Epithelial cell of prostate (primary cell): ENCODE results near the gene FBRS.

Source experiments
- DNase-seq: peaks from one replicate; pipeline ENCODE4 v3.0.0-alpha.2; 2011; ENCODE audit warnings: low read depth, low spot score
- H3K27ac ChIP-seq: fragments of 450-650 bp; 2 replicates; pipeline ENCODE4 v1.5.1; 2017; ENCODE audit warnings: mild to moderate bottlenecking

FBRS gene

GRCh38 chr16:30641378-30641982 is 16.8 kb upstream of the FBRS start:
- H3K27ac ChIP-seq, result no peak overlapping the region
- no peak for DNase-seq

- H3K27ac ChIP-seq, result no peak overlapping the region
- no peak for DNase-seq
These were observed 13.8 kb upstream of the FBRS start for GRCh38 chr16:30644334-30644830.

- no peak overlapping the region for H3K27ac ChIP-seq
- no peak for DNase-seq
These were observed 12.5 kb upstream of the FBRS start for GRCh38 chr16:30645727-30646126.

GRCh38 chr16:30647274-30647571 is 11.0 kb upstream of the FBRS start:
- no peak for DNase-seq
- H3K27ac ChIP-seq, result no peak overlapping the region

- peak overlapping the region; percentile 79 for H3K27ac ChIP-seq
- no peak for DNase-seq
These were observed 8.4 kb upstream of the FBRS start for GRCh38 chr16:30649725-30650368.

- peak; percentile 95 for DNase-seq
- H3K27ac ChIP-seq, result peak within 1 kb of the TSS; percentile 79
These were observed 7.7 kb upstream of the FBRS start, which contains the start of gene PRR14 for GRCh38 chr16:30650369-30651123. Gene PRR14, plus strand, starts transcription at chr16:30650960. Its CDS starts 686 bp downstream, at chr16:30651646.

- peak overlapping the region; percentile 79 for H3K27ac ChIP-seq
- no peak for DNase-seq
These were observed 6.9 kb upstream of the FBRS start for GRCh38 chr16:30651124-30652004.

GRCh38 chr16:30652005-30652296 is 6.3 kb upstream of the FBRS start:
- peak overlapping the region; percentile 79 for H3K27ac ChIP-seq
- DNase-seq, result no peak

GRCh38 chr16:30652718-30653117 is 5.5 kb upstream of the FBRS start:
- no peak overlapping the region for H3K27ac ChIP-seq

GRCh38 chr16:30654856-30655255 is 3.4 kb upstream of the FBRS start:
- no peak overlapping the region for H3K27ac ChIP-seq
- no peak for DNase-seq

More at GRCh38 chr16:30652718-30653117, 5.5 kb upstream of the FBRS start:
- no peak for DNase-seq

GRCh38 chr16:30655815-30656347 is 2.4 kb upstream of the FBRS start:
- no peak for DNase-seq

GRCh38 chr16:30656388-30656787 is 1.8 kb upstream of the FBRS start:
- H3K27ac ChIP-seq, result no peak overlapping the region
- DNase-seq, result no peak

More at GRCh38 chr16:30655815-30656347, 2.4 kb upstream of the FBRS start:
- no peak overlapping the region for H3K27ac ChIP-seq

- H3K27ac ChIP-seq, result peak overlapping the region; percentile 99
- no peak for DNase-seq
These were observed 1.0 kb upstream of the FBRS start for GRCh38 chr16:30656974-30657865.

- peak; percentile 79 for DNase-seq
- peak overlapping the region; percentile 99 for H3K27ac ChIP-seq
These were observed 688 bp downstream of the FBRS start for GRCh38 chr16:30658731-30659506.

GRCh38 chr16:30659507-30660423 is 1.5 kb downstream of the FBRS start:
- no peak for DNase-seq
- peak overlapping the region; percentile 99 for H3K27ac ChIP-seq

GRCh38 chr16:30660424-30661261 is 2.4 kb downstream of the FBRS start:
- peak overlapping the region; percentile 99 for H3K27ac ChIP-seq
- no peak for DNase-seq

GRCh38 chr16:30662449-30662848 is 4.2 kb downstream of the FBRS start:
- H3K27ac ChIP-seq, result no peak overlapping the region
- no peak for DNase-seq
